Tongue (tissue), 2 donors: Measurements from ENCODE around the gene HDAC4. TPM values are rescaled to one million over a fixed set of nuclear protein-coding genes. Genes with fewer than 3 reads are reported as not detected.

Source experiments
- DNase-seq: peaks from one replicate; pipeline ENCODE4 v3.0.0-alpha.2; 2015
- total RNA-seq: library from RNA; depleted of rRNA; stranded (reverse); fragments of >200 nt; gene quantifications from one replicate; pipeline ENCODE4 v1.2.3, GENCODE V29; 2014

The HDAC4 gene
- total RNA-seq, 1 donor from 2014 or later = 34.2 TPM

DNA sequence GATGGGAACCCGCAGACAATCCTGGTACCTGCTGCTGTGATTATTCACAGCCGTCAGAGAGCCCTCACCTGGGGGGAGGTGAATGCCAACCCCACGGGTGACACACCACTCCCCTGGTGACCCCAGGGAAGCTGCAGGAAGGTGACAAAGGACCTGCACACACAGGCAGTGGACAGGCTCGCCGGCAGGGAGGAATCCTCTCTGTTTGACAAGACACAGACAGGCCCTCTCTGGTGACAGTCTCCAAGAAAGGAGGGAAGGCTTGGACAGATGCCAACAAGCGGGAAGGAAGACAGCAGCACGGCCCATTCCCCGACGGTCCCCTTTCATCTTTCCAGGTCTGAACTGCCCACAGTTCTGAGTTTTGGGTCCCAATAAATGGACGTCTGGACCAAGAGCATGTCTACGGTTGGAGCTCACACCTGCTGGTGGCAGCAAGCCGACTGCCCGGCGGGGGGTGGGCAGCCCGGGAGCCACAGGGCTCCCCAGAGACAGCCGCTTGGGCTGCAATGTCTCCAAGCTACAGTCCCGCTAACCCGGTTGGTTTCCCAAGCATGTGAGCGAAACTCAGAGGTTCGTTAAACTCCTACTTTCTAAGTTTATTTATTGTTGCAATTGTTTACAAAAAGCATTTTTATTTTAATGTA is 31.8 kb downstream of the HDAC4 start:
- DNase-seq = peak; percentile 62

DNA sequence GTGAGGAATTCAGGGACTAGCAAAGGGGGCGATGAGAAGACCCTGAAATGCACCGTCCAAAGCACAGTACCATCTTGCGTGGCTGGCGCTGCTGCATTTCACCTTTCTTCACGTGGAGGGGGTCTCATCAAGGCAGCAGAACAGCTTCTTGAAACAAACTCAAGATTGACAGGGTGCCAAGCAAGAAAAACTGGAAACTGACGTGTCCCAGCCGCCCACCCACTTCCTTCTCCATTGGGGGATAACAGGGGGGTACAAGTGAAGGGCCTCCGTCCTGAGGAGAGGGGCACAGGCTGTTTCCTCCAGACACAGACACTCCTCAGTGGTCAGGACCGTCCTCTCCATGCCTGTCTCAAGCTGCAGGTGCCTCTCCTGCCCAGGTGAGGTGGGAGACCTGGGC is 32.5 kb downstream of the HDAC4 start:
- no peak for DNase-seq

DNA sequence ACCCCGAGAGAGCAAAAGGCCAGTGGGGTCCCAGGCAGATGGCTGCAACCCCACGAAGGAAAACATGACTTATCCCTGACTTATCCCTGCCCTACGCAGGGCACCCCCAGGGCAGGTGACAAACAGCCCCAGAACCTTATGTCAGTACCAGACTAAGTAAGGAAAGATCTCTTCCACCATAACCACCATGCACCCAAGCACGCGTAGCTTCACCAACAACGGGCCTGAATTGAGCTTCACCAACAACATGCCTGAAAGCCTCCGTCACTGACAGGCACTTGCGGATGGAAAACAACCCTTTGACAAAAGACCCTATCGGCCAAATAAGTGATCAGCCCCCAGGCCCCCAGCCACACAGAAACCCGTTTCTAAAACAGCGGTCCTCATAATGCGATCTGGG is 34.1 kb downstream of the HDAC4 start:
- no peak for DNase-seq

DNA sequence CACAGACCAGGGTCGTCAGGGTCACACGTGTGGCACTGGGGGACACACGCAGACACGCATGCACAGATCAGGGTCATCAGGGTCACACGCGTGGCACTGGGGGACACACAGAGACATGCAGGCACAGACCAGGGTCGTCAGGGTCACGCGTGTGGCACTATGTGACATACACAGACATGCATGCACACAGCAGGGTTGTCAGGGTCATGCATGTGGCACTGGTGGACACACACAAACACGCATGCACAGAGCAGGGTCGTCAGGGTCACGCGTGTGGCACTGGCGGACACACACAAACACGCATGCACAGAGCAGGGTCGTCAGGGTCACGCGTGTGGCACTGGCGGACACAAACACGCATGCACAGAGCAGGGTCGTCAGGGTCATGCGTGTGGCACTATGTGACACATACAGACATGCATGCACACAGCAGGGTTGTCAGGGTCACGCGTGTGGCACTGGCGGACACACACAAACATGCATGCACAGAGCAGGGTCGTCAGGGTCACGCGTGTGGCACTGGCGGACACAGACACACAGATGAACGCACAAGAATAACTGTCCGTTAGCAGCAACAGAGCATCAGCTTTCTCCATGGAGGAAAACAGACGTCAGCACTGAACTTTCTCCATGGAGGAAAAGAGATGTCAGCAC is 34.9 kb downstream of the HDAC4 start:
- DNase-seq = no peak

DNA sequence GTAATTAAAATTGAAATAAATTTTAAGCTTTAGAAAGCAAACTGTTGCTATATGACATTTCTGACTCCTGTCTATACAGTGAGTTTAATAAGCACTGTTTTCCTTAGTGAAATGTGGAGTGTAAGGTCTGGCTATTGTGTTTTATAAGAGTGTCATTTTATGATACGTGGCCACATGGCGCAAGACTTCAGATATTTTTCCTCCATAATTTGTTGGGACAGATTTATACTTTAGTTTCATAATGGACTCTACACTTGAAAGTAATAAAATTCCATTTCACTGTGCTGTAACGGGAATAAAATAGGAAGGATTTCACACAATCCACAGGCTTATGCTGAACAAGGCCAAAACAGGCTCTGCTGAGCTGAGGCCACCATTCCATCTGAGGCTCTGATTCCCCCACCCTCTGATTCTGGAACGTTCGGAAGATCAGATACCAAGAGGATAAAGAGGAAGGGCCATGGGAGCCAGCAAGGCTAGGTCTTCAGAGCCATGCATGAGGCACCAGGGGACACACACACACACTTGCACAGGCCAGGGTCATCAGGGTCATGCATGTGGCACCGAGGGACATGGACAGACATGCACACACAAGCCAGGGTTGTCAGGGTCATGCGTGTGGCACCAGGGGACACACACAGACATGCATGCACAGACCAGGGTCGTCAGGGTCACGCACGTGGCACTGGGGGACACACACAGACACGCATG is 35.6 kb downstream of the HDAC4 start:
- no peak for DNase-seq

DNA sequence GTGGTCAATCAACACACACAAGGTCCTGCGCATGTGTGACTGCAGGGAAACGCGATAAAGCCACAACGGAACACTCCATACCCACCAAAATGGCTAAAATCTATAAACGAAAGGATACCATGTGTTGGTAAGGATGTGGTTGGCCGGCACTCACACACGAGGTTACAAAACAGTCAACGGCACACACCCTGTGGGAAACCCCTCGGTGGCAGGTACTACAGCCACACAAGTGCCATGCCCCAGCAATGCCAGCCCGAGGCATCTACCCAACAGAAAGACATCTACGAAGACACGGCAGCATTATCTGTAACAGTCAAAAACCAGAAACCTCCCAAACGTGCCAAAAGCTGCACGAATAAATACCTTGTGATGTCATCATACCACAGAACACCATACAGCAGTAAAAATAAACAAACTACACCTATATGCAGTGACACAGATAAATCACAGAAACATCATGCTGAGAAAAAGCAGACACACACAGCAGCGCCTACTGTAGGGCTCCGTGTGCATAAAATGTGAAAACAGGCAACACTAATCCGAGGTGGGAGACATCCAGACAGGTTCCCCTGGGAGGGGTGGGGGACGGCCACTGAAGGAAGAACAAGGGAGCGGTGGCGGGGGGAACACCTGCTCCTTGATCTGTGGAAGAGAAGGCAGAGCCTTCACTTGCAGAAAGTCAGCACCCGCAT is 36.7 kb downstream of the HDAC4 start:
- DNase-seq = no peak

DNA sequence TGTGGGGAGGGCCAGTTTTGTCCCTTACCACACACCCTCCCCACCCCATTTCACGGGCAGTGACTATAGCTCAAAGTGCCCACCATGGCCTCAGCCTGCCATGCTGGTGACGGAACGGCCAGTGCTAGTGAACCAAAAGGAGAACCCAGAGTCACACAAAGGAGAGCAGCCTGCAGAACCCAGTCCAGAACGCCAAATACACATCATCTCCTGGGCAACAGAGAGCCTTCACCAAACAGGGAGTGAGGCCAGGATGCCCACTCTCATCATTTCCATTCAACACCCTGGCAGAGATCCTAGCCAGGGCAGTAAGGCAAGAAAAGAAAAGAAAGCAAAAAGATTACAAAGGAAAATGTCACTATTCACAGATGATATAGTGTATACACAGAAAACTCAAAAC is 38.3 kb downstream of the HDAC4 start:
- DNase-seq = no peak

DNA sequence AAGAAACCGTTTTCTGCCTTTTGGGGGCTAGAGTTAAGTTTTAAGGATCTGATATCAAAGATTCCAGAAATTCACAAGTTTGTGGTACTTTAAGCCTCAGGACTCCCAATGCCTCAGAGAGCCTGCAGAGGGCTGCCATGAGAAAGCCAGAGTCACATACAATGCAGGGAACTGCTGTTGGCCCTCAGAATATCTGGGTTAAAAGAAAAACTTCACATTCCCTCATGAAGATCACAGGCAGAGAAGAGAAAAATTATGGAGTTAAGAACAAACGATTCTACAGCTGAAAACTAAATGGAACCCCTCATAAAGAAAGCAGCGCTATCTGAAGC is 39.5 kb downstream of the HDAC4 start:
- DNase-seq = peak; percentile 29

DNA sequence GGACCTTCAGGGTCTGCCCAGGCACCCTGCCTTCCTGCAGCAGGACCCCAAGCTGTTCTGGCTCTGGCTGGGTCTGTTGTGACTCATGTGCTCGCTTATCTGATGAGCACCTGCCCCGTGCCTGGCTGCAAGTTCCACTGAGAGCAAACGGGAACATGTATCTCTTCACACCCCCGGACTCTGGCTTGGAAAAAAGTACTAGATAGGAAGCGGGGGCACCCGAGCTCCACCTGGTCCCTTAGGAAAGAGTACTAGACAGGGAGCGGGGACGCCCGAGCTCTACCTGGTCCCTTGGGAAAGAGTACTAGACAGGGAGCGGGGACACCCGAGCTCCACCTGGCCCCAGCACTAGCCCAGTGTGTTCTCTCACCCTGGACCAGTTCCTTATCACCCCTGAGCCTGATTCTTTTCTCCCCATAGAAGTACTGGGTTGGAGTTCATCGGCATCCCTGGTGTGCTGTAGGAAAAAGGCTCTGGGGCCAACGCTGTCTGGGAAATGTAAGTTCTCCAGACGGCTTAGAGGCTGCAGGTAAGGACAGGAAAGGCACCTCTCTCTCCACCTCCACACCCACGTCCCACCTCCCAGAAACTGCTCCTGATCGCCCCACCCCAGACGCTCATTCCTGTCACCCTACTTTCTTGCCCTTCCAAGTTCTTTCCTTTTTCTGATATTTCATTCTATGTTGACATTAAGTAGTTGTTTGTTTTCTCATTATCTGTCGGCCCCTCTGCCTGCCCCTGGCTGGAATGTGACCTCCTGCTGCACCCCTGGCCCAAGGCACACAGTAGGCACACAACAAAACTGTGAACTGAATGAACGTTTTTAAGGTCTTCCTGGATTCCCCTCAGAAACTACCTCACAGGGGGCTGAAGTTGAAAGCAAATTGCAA is 40.2 kb downstream of the HDAC4 start:
- no peak for DNase-seq

DNA sequence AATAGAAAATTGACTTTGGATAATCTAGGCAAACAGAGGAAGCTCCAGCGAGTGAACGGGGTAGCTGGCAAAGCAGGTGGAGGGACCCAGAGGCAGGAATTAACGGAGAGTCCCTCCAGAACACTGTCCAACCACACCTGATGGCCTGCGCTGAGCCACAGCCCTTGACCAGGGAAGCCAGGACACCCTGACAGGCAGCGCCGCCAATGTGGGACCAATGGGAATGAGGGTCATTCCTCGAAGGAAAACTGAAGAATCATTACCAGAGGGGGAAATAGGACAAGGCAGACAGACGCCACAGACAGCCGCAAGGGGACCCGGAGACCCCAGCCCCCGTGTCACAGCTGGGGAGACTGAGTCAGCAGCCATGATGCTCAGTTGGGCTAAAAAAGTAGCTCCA is 40.8 kb downstream of the HDAC4 start:
- no peak for DNase-seq

DNA sequence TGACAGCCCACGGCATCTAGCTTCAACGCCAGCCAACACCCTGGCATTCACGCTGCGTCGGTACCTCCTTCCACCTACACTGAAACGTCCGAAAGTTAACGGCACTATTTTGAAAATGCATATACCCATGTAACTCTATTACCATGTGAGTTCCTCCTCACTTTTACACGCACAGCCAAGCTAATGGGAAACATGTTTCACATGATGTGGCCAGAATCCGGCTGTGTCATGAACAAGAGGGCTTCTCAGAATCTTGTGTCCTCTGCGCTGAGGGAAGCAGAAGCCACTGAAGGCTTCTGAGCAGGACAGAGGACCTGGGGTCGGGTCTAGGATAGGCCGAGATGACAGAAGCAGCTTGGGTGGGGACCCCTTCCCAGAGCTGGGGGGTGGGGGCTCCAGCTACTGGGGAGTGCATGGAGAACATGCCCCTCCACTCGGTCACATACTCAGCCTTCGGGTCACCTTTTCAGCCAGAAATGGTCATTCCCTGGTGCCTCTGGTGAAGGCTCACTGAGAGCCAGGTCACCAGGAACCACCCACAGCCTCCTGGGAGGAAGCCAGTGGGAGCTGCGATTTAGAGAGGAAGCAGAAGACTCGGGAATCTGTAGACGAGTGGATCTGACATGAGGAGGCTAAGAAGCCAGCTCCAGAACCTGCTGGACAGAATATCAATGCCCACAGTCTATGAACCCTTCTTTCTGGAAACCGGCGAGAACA is 41.5 kb downstream of the HDAC4 start:
- peak; percentile 24 for DNase-seq

DNA sequence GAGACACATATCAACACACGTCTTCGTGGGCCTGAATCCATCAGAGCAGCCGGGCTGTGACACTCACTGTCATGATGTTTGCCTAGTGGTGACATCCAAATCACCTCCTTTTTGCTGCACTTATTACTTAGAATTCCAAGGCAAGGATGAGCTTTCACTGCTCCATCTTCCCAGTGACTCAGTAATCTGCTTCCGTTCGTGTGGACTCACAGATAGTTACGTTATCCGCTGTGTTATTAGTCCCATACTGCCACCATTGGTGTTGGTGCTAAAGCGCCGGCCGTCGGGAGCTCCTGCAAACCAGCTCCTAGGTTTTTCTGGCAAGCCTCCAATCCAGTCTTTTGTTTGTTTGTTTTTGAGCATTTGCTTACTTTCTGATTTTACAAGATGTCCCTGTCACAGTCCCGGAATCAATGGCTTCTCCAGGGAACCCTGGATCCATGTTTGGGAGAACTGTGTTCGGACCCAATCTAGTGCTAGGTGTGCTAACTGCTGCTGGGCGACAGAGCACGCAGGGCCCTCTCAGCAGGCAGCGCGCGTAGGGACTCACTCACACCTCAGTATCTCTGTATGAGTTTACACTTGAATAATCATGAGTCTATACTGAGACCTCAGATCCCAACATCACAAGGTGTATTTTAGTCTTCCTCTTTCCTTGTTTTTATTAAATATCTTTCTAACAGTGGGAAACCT is 42.6 kb downstream of the HDAC4 start:
- DNase-seq = no peak

DNA sequence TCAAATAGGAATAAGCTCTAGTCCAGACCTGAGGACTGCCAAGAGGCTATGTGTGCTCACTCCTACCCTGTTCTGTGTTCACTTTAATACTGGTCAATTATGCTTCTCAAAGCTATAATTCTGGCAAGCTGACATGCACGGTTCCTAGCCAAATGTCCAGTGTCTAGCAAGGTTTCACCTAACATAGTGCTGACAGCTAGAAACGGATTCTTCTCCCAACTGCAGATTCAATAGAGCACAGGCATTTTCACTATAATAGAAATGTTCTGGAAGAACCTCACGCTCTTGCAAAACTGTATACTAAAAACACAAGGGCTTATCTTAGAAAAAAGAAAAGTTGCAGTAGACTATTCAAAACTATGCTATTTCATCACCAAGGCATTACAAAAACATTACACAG is 45.1 kb downstream of the HDAC4 start:
- DNase-seq = peak; percentile 40

DNA sequence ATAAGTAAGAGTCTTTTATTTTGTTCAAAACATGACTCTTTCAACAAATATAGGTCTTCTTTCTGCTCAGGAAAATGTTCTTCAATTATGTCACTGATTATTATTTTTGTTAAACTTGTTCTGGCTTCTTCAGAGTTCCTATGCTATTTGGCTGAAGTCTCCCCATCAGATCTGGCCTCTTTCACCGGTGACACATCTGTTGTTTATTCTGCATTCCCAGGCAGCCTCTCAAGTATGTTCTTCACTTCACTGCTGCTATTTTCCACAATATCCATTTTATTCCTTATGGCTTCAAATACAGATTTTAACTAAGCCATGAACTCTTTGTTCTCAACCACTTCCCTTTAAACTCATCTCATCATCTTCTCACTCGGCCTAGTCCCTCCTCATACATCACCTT is 45.7 kb downstream of the HDAC4 start:
- peak; percentile 62 for DNase-seq

DNA sequence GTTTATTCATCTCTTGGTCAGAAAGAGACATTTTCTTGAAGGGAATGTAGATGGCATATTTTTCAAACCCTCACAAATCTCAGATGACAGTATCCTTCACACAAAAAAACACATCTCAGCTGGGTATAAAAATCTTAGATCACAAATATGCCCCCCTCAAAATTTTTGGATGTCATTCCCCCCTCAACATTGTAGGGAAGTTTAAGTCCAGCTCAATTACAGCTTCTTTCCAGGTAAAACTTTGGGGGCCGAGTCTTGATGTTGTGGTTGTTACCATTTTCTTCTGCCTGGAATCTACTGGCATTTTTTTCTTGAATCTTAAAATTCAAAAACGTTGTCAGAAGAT is 46.1 kb downstream of the HDAC4 start:
- DNase-seq = no peak

DNA sequence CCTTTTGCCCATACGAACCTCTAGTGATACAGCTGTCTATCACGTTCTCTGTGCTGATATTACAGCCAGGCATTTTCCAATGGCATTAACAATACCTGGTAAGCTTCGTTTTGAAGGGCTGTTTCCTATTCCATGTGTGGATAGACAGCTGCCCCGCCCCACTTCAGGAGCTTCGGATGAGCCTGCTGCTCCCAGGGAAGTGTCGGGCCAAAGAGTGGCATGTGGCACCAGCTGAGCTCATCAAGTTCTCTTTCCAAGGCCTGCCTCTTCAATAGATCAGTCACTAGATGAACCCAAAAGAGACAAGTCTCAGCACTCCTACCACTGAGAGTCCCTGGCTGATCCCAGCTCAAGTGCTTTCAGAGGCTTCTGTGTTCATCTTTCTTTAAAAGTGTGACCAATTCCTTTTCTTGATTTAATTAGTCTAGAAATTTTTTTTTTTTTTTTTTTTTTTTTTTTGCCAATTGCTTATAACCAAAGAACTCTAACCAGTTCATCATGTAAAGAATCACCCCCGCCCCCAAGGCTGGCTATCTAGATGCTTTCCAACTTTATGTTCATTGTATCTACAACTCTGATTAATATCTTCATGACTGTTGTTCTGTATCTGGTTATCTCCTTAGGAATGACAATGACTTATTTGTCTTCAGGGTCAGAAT is 46.6 kb downstream of the HDAC4 start:
- peak; percentile 41 for DNase-seq

DNA sequence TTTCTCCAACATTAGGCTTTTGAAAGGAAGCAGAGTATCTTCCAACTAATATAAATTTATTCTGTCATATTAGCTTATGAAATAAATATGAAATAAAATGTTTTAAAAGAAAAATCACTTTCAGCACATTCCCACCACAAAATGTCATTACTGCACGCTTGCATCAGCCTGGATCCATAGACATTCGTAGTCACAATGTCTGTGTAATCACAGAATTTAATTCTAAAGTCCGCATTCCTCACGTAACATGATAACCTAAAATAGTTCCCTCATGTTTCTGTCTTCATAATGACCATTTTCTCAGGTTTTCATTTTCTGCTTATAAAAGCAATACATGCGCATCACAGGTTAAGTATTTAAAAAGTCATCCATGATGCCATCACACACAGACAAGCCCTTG is 47.1 kb downstream of the HDAC4 start:
- DNase-seq = no peak

DNA sequence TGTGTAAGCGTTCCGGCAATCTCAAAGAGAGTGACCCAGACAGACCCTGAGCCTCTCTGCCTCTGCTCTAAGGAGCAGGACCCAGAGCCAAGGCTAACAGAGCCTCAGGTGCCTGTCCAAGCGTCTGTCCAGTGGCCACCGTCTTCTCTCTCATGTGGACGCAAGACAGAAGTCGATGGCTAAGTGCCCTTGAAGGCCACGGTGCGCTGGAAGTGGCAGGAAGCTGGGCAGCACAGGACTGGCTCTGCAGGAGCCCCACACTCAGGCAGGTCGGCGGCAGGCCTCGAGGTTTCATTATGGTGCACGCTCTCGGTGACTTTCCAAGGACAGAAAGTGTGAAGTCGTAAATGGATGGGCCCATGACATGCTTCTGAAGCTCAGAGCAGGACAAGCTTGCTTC is 49.1 kb downstream of the HDAC4 start:
- DNase-seq = no peak

DNA sequence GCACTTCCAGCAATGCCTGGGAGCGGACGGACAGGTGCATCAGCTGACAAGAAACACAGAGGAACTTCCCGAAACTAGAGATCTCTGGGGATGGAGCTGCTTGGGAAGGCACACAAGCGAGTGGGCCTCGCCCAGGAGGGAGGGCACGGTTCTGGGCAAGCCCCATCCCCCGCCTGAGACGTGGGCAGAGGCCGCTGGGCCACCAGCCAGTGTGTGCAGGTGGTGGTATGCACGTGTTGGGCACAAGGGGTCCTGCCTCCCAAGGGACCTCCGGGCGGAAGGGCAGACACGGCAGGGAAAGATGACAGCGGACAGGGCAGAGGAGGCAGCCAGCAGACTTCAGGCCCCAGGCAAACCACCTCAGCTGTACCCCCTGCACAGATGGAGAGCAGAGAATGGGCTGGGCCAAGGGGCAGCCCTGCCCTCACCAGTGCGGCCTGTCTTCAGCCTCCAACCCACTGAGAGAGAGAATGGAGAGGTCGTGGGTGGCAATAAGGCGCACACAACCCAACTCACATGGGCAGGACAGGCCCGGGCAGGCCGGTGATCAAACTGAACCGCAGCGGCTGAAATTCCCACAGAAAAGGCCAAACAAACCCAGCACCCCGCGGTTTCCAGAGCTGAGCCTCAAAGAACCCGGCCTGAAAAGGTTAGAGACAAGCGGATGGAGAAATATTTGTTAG is 51.2 kb downstream of the HDAC4 start:
- DNase-seq = no peak
